Activated T-helper 2 cell treated with anti-CD3 and anti-CD28 coated beads, Interferon-gamma antibody, Interleukin-2, Interleukin-4, amounts not matched to agents 10 μg/mL and 5 μg/mL and 100 μg/mL, durations not matched to agents 14 hours and 24 hours and 36 hours (primary cell): ENCODE results near the gene SLC15A1. TPM values are rescaled to one million over a fixed set of nuclear protein-coding genes. Genes with fewer than 3 reads are reported as not detected.

Experiments
- DNase-seq: peaks from one replicate; pipeline ENCODE4 v3.0.0; 2021; ENCODE audit warnings: low spot score
- H3K27ac Mint-ChIP-seq: one replicate; pipeline ENCODE4 v1.8.0; 2021; ENCODE audit warnings: mixed read lengths
- H3K27me3 Mint-ChIP-seq: one replicate; pipeline ENCODE4 v1.8.0; 2021; ENCODE audit warnings: low read depth, mixed read lengths
- H3K36me3 Mint-ChIP-seq: one replicate; pipeline ENCODE4 v1.8.0; 2021; ENCODE audit warnings: low read depth, mixed read lengths
- H3K4me1 Mint-ChIP-seq: one replicate; pipeline ENCODE4 v1.8.0; 2021; ENCODE audit warnings: low read depth, mixed read lengths
- H3K4me3 Mint-ChIP-seq: one replicate; pipeline ENCODE4 v1.8.0; 2021; ENCODE audit warnings: low read depth, mild to moderate bottlenecking, moderate library complexity, mixed read lengths
- H3K9me3 Mint-ChIP-seq: one replicate; pipeline ENCODE4 v1.8.0; 2021; ENCODE audit warnings: mixed read lengths
- intact Hi-C: fragments of 100-400 bp; cut with micrococcal nuclease; formaldehyde crosslinking; loops from one replicate; pipeline ENCODE4 v1.15.1; 2023
- total RNA-seq: library from RNA; stranded (reverse); gene quantifications from 2 replicates; pipeline ENCODE4 v1.2.3, GENCODE V29; 2022

SLC15A1 gene
- total RNA-seq, 1 donor from 2014 or later = not detected

DNA sequence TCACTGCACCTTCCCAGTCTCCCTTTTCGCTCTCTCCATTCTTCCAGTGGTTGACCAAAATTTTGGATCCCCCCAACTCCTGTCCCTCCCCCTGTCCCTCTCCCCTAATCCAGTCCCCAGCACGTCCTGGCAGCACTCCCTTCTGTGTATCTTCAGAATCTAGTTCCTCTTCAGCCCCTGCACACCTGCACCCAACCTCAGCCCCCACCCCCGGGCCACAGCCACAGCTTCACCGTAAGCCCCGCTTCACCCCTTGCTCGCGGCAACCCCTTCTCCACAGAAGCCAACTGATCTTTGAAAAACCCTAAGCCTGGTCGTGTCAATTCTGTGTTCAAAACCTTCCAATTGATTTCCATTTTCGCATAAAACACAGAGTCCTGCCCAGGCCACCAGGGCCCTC is 35.5 kb upstream of the SLC15A1 start:
- DNase-seq = no peak
- Mint-ChIP-seq H3K36me3 (peaks cover 5% of the 10 kb centered on the region), H3K27ac (no peak overlapping the region), H3K27me3 (peaks cover 24% of the 10 kb centered on the region), H3K4me3 (no peak overlapping the region), H3K4me1 (peaks cover 2% of the 10 kb centered on the region), H3K9me3 (no peaks in the 10 kb centered on the region)
- intact Hi-C loops = no loop called here

- Mint-ChIP-seq H3K27me3 (peaks cover 24% of the 10 kb centered on the region), H3K27ac (no peak overlapping the region), H3K4me1 (peaks cover 2% of the 10 kb centered on the region), H3K9me3 (no peaks in the 10 kb centered on the region), H3K36me3 (no peaks in the 10 kb centered on the region), H3K4me3 (no peak overlapping the region)
- no peak for DNase-seq
- intact Hi-C loops = no loop called here
These were observed 34.7 kb upstream of the SLC15A1 start for GRCh38 chr13:98787173-98787572.

DNA sequence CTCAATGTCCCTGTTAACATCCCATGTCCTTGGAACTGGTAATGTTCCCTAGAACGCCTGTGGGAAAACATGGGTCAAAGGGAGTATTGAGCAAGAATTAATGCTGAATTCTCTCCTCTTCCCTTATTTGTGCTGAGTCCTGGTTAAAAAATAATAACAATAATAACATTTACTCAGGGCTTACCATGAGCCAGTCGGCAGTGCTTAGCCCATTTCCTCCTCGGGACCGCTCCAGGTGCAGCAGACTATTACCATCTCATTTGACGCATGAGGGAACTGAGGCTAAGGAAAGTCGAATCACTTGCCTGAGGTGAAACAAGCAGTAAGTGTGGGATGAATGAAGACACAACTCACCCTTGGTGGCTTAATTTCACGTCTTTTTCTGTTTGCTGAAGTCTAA is 33.6 kb upstream of the SLC15A1 start:
- H3K4me3 Mint-ChIP-seq = no peak overlapping the region
- H3K27ac Mint-ChIP-seq = no peak overlapping the region
- intact Hi-C loops = no loop called here
- H3K36me3 Mint-ChIP-seq = no peaks in the 10 kb centered on the region
- H3K4me1 Mint-ChIP-seq = peaks cover 2% of the 10 kb centered on the region
- H3K9me3 Mint-ChIP-seq = no peaks in the 10 kb centered on the region
- no peak for DNase-seq
- peaks cover 24% of the 10 kb centered on the region for H3K27me3 Mint-ChIP-seq

DNA sequence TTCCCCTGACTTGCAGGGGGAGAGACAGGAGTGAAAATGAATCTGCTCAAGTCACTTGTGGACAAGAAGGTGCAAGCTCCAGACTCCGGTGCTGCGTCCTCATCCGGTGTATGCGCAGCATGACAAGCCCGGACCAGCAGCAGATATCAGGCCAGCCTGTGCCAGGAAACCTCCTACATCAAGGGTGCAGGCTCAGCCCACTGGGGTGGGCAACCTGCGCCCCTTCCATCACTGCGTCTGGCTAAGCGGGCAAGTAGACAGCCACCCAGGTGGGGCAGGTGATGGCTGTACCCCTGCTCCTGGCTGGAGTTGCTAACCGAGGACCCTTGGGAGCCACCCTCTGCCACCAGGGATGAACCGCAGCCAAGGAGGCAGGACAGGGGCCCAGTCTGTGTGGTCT is 32.9 kb upstream of the SLC15A1 start:
- no peak for DNase-seq
- Mint-ChIP-seq H3K36me3 (no peaks in the 10 kb centered on the region), H3K4me1 (peaks cover 2% of the 10 kb centered on the region), H3K4me3 (no peak overlapping the region), H3K27me3 (peaks cover 24% of the 10 kb centered on the region), H3K27ac (no peak overlapping the region), H3K9me3 (no peaks in the 10 kb centered on the region)
- intact Hi-C loops = no loop called here

GRCh38 chr13:98784666-98785065 is 32.2 kb upstream of the SLC15A1 start:
- Mint-ChIP-seq H3K4me1 (peaks cover 2% of the 10 kb centered on the region), H3K36me3 (no peaks in the 10 kb centered on the region), H3K27me3 (peaks cover 24% of the 10 kb centered on the region), H3K9me3 (no peaks in the 10 kb centered on the region), H3K4me3 (no peak overlapping the region), H3K27ac (no peak overlapping the region)
- intact Hi-C loops = no loop called here
- DNase-seq = no peak

- Mint-ChIP-seq H3K27me3 (peaks cover 23% of the 10 kb centered on the region), H3K9me3 (no peaks in the 10 kb centered on the region), H3K4me1 (peaks cover 1% of the 10 kb centered on the region), H3K27ac (no peak overlapping the region), H3K4me3 (no peak overlapping the region), H3K36me3 (no peaks in the 10 kb centered on the region)
- DNase-seq = no peak
- intact Hi-C loops = no loop called here
These were observed 31.5 kb upstream of the SLC15A1 start for GRCh38 chr13:98783856-98784478.

DNA sequence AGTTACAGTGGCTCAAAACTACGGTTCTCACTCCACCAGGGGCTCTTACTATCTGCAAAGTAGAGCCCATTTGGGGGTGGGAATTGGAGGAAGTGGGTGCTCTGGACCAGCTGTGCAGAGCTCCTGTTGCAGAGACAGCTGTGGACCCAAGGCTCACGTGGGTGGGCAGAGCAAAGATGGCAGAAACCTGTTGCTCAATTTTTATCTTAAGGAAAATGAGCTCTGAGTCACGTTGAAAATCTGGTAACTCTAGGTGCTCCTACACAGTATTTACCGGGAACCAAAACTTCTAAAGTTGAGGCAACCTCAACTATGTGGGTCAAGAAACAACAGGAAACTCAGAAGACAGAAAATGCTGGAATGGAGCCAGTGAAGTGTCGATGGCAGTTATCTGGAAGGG is 30.2 kb upstream of the SLC15A1 start:
- H3K27me3 Mint-ChIP-seq = peaks cover 17% of the 10 kb centered on the region
- H3K9me3 Mint-ChIP-seq = no peaks in the 10 kb centered on the region
- H3K4me3 Mint-ChIP-seq = no peak overlapping the region
- no peak for DNase-seq
- intact Hi-C loops = no loop called here
- H3K27ac Mint-ChIP-seq = no peak overlapping the region
- no peaks in the 10 kb centered on the region for H3K4me1 Mint-ChIP-seq
- no peaks in the 10 kb centered on the region for H3K36me3 Mint-ChIP-seq

DNA sequence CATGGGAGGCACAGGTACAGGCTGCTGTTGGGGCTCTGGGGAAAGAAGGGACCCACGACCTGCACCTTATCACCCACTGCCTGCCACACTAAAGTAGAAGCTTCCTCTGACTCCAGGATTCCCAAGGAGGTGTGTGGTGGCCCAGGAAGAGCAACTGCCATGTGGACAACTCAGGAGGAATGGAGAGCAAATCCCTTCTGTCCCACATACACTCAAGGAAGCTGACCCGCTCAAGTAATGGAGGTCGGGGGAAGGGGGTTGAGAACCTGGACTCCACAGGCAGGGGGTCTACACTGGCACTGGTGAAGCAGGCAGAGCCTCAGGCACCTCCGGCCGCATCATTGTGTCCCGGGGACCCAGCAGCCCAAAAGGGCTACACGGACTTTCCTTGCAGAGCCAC is 29.4 kb upstream of the SLC15A1 start:
- Mint-ChIP-seq H3K4me3 (no peak overlapping the region), H3K4me1 (no peaks in the 10 kb centered on the region), H3K36me3 (no peaks in the 10 kb centered on the region), H3K27me3 (peaks cover 12% of the 10 kb centered on the region), H3K27ac (no peak overlapping the region), H3K9me3 (no peaks in the 10 kb centered on the region)
- intact Hi-C loops = no loop called here
- no peak for DNase-seq

DNA sequence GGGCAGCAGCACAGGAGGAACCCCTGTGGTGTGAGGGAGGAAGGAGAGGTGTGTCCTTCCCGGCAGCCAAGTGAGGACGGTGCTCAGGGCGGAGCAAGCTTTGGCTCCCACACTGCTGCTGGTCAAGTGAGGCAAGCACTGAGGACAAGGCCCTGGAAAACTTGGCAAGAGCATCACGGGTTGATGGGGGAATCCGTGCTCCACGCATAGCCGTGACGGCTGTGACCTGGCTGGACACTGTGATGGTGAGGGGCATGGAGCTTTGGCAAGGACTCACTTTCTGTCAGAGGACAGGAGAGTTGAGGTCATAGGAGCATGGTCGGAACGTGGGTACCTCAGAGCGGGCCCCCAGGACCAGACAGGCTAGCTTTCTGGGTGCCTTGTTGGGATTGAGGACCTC is 29.0 kb upstream of the SLC15A1 start:
- intact Hi-C loops = no loop called here
- H3K4me1 Mint-ChIP-seq = no peaks in the 10 kb centered on the region
- no peak overlapping the region for H3K27ac Mint-ChIP-seq
- no peak overlapping the region for H3K4me3 Mint-ChIP-seq
- no peaks in the 10 kb centered on the region for H3K36me3 Mint-ChIP-seq
- no peaks in the 10 kb centered on the region for H3K9me3 Mint-ChIP-seq
- H3K27me3 Mint-ChIP-seq = peaks cover 8% of the 10 kb centered on the region
- DNase-seq = no peak

- H3K27ac Mint-ChIP-seq = no peak overlapping the region
- peaks cover 4% of the 10 kb centered on the region for H3K27me3 Mint-ChIP-seq
- no peak overlapping the region for H3K4me3 Mint-ChIP-seq
- H3K36me3 Mint-ChIP-seq = no peaks in the 10 kb centered on the region
- intact Hi-C loops = no loop called here
- H3K4me1 Mint-ChIP-seq = no peaks in the 10 kb centered on the region
- no peaks in the 10 kb centered on the region for H3K9me3 Mint-ChIP-seq
- DNase-seq = no peak
These were observed 28.6 kb upstream of the SLC15A1 start for GRCh38 chr13:98781045-98781444.

- no peaks in the 10 kb centered on the region for H3K4me1 Mint-ChIP-seq
- no peak overlapping the region for H3K4me3 Mint-ChIP-seq
- H3K27me3 Mint-ChIP-seq = peaks cover 4% of the 10 kb centered on the region
- no peak for DNase-seq
- no peak overlapping the region for H3K27ac Mint-ChIP-seq
- H3K9me3 Mint-ChIP-seq = no peaks in the 10 kb centered on the region
- intact Hi-C loops = no loop called here
- no peaks in the 10 kb centered on the region for H3K36me3 Mint-ChIP-seq
These were observed 28.0 kb upstream of the SLC15A1 start for GRCh38 chr13:98780451-98780850.

DNA sequence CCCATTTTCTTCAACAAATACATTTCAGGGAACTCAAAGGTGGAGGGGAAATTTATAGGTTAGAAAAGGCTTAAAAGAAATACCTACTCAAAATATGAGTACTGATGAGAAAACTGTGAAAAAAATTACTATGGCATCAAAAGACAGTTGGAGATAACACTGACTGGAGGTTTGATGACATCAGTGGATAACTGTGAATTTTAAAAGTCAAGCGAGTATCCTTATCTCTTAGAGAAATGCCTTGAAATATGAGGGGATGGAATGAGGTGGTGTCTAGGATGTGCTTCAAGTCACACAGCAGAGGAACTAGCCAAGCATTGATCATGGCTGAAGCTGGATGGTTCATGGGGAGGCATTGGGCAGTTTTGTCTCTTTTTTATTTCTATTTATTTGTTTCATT is 27.2 kb upstream of the SLC15A1 start:
- Mint-ChIP-seq H3K4me3 (no peak overlapping the region), H3K36me3 (no peaks in the 10 kb centered on the region), H3K27me3 (peaks cover 4% of the 10 kb centered on the region), H3K27ac (no peak overlapping the region), H3K9me3 (no peaks in the 10 kb centered on the region), H3K4me1 (no peaks in the 10 kb centered on the region)
- DNase-seq = no peak
- intact Hi-C loops = no loop called here

DNA sequence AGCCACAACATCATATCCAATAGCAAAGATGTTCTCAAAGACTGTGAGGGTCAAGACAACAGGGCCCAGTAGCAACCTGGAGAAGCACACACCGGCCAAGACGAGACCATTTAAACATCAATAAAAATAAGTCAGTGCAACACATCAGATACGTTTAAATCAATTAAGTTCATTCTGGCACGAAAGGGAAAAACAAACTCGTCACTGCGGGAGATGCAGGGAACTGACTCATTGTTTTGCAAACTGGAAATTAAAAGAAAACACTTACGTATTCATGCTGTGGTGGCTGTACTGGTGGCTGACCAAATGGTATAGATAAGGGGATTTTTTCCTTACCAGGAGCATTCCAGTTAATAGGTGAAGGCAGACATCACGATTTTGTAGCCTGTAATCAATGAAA is 26.3 kb upstream of the SLC15A1 start:
- H3K4me3 Mint-ChIP-seq = no peak overlapping the region
- H3K27ac Mint-ChIP-seq = no peak overlapping the region
- H3K36me3 Mint-ChIP-seq = no peaks in the 10 kb centered on the region
- H3K27me3 Mint-ChIP-seq = peaks cover 4% of the 10 kb centered on the region
- intact Hi-C loops = no loop called here
- H3K4me1 Mint-ChIP-seq = no peaks in the 10 kb centered on the region
- no peak for DNase-seq
- H3K9me3 Mint-ChIP-seq = no peaks in the 10 kb centered on the region

GRCh38 chr13:98776644-98777043 is 24.2 kb upstream of the SLC15A1 start:
- no peak overlapping the region for H3K4me3 Mint-ChIP-seq
- intact Hi-C loops = no loop called here
- no peaks in the 10 kb centered on the region for H3K36me3 Mint-ChIP-seq
- peaks cover under 1% of the 10 kb centered on the region for H3K9me3 Mint-ChIP-seq
- H3K4me1 Mint-ChIP-seq = no peaks in the 10 kb centered on the region
- no peak overlapping the region for H3K27ac Mint-ChIP-seq
- no peak for DNase-seq
- peaks cover 4% of the 10 kb centered on the region for H3K27me3 Mint-ChIP-seq
